Keratinocyte (primary cell): ENCODE results near the gene IL17D. TPM values are rescaled to one million over a fixed set of nuclear protein-coding genes. Genes with fewer than 3 reads are reported as not detected.

ENCODE experiments used
- DNase-seq: peaks from one replicate; pipeline ENCODE4 v3.0.0-alpha.2; 2011; ENCODE audit warnings: low read depth, missing footprints, low spot score
- FAIRE-seq: peaks from 2 replicates; lab custom pipeline; 2011; peaks lifted over from hg19 to GRCh38; lab: Jason Lieb, UNC
- H2AFZ ChIP-seq: 2 replicates; pipeline ENCODE4 v1.6.0; 2012; ENCODE audit warnings: low read length, control low read depth, inconsistent platforms; ENCODE audit not compliant: control insufficient read depth
- H3K27ac ChIP-seq: 2 replicates; pipeline ENCODE4 v1.5.1; 2011; ENCODE audit warnings: low read length; ENCODE audit not compliant: control insufficient read depth, insufficient read depth
- H3K27me3 ChIP-seq: 3 replicates; pipeline ENCODE4 v1.6.0; 2011; ENCODE audit warnings: low read length; ENCODE audit not compliant: control insufficient read depth, insufficient read depth; ENCODE audit errors: extremely low read depth
- H3K36me3 ChIP-seq, 2 experiments: 2 replicates in 1 of 2; 3 replicates in 1 of 2; pipeline ENCODE4 v1.5.1; 2011; ENCODE audit warnings: low read length in 2 of 2, mild to moderate bottlenecking in 1 of 2; ENCODE audit not compliant: control insufficient read depth in 2 of 2, insufficient read depth in 2 of 2; ENCODE audit errors: extremely low read depth in 1 of 2
- H3K4me1 ChIP-seq: 3 replicates; pipeline ENCODE4 v1.5.1; 2011; ENCODE audit warnings: low read length; ENCODE audit not compliant: control insufficient read depth, insufficient read depth; ENCODE audit errors: extremely low read depth
- H3K4me2 ChIP-seq: 3 replicates; pipeline ENCODE4 v1.6.0; 2011; ENCODE audit warnings: low read depth, low read length; ENCODE audit not compliant: control insufficient read depth, insufficient read depth; ENCODE audit errors: extremely low read depth
- H3K4me3 ChIP-seq, 3 experiments: fragments of 200-600 bp in 1 of 3; sonication (generic) in 1 of 3; 2 replicates in 2 of 3; 3 replicates in 1 of 3; pipeline ENCODE4 v1.5.1; 2011 to 2016; ENCODE audit warnings: low read length in 3 of 3, mild to moderate bottlenecking in 3 of 3, control low read depth in 2 of 3, inconsistent platforms in 1 of 3, low read depth in 1 of 3, mixed read lengths in 1 of 3, mixed run types in 1 of 3, moderate library complexity in 1 of 3; ENCODE audit not compliant: control insufficient read depth in 2 of 3, insufficient read depth in 2 of 3; ENCODE audit errors: extremely low read depth in 1 of 3
- H3K79me2 ChIP-seq: 2 replicates; pipeline ENCODE4 v1.6.0; 2012; ENCODE audit warnings: low read length; ENCODE audit not compliant: control insufficient read depth, insufficient read depth
- H3K9ac ChIP-seq: 3 replicates; pipeline ENCODE4 v1.6.0; 2011; ENCODE audit warnings: low read length; ENCODE audit not compliant: control insufficient read depth, insufficient read depth; ENCODE audit errors: extremely low read depth
- H3K9me1 ChIP-seq: 3 replicates; pipeline ENCODE4 v1.6.0; 2011; ENCODE audit warnings: low read length; ENCODE audit not compliant: control insufficient read depth, insufficient read depth; ENCODE audit errors: extremely low read depth
- H3K9me3 ChIP-seq: 2 replicates; pipeline ENCODE4 v1.5.1; 2012; ENCODE audit warnings: low read depth, low read length; ENCODE audit not compliant: control insufficient read depth
- H4K20me1 ChIP-seq: 3 replicates; pipeline ENCODE4 v1.6.0; 2011; ENCODE audit warnings: low read length; ENCODE audit not compliant: control insufficient read depth, insufficient read depth; ENCODE audit errors: extremely low read depth
- CTCF ChIP-seq, 3 experiments: IDR thresholded peaks in 1 of 3; conservative IDR thresholded peaks in 1 of 3; optimal IDR thresholded peaks in 1 of 3; 2 replicates in 2 of 3; 3 replicates in 1 of 3; pipeline versions ENCODE3 to v1.5.1; 2011; ENCODE audit warnings: low read length in 3 of 3, mild to moderate bottlenecking in 3 of 3, moderate library complexity in 2 of 3, control low read depth in 1 of 3, inconsistent platforms in 1 of 3; ENCODE audit not compliant: insufficient read depth in 2 of 3; ENCODE audit errors: extremely low read depth in 1 of 3
- EZH2 ChIP-seq: IDR thresholded peaks from one replicate; pipeline ENCODE4 v1.6.1; 2012; ENCODE audit warnings: inconsistent platforms, mild to moderate bottlenecking, low read length, moderate library complexity
- dilution Hi-C: fragments of 300-500 bp; cut with MboI; formaldehyde crosslinking; loops from one replicate; pipeline ENCODE4 v1.7.0; 2020; ENCODE audit warnings: low sequenced_read_pairs; ENCODE audit not compliant: extremely low pct_ligation_motif_present
- polyA plus RNA-seq, 5 experiments: library from polyadenylated mRNA; depleted of rRNA in 3 of 5; stranded (reverse) in 3 of 5; stranded (forward) in 1 of 5; unstranded in 1 of 5; fragments of >200 nt; gene quantifications; 1 replicate in 1 of 5; 2 replicates in 3 of 5; 3 replicates in 1 of 5; pipeline versions ENCODE4 v1.2.1 to v1.2.3, GENCODE V29; 2011 to 2012; ENCODE audit warnings: missing spikeins in 2 of 5, low read depth in 1 of 5, low replicate concordance in 1 of 5

IL17D gene
- polyA plus RNA-seq, 1 donor (not counting 4 experiments of a cell fraction or from before 2014, with no cell fraction given): 0.09 TPM

DNA sequence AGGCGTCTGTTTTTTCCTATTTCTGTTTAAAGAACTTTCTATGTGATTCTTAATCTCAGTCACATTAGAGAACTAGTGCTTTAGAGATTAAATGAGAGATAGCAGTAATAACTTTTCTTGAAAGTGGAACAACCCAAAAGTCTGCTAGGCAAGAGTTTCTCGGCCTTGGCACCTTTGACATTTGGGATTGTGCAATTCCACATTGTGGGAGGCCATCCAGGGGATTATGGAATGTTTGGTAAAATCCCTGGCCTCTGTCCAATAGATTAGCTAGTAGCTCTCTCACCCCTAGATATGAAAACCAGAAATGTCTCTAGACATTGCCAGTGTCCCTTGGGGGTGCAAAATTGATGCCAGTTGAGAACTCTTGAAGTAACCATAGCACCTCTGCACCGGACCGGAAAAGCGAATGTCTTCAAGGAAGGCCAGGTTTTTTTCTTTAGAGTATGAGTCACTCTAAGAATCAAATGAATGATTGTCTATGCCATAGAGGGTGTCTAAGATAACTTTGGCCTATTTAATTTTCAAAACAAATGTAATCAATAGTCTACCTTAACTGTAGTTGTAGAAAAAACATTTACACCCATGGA, 45.0 kb upstream of the IL17D start:
- DNase-seq (no peak), FAIRE-seq (no peak)
- H2AFZ ChIP-seq: no peak overlapping the region
- dilution Hi-C loops: no loop called here
- no peaks in the 10 kb centered on the region for H3K27me3 ChIP-seq
- H3K4me3 ChIP-seq: no peak overlapping the region
- H3K4me2 ChIP-seq: no peak overlapping the region
- no peak overlapping the region for H3K9ac ChIP-seq
- H3K9me3 ChIP-seq: no peaks in the 10 kb centered on the region
- TF ChIP-seq EZH2 (no peak), CTCF (optimal IDR thresholded peaks at IDR 0.05 in 1 of 3, IDR thresholded peaks at IDR 0.05 in 1 of 3, conservative IDR thresholded peaks at IDR 0.05 in 1 of 3; ENCODE audit: extremely low read depth in 1 of 3, insufficient read depth in 2 of 3, low read length in 3 of 3) (no peak)
- no peak overlapping the region for H3K27ac ChIP-seq
- H4K20me1 ChIP-seq: no peaks in the 10 kb centered on the region
- no peaks in the 10 kb centered on the region for H3K79me2 ChIP-seq
- H3K9me1 ChIP-seq: no peaks in the 10 kb centered on the region
- no peaks in the 10 kb centered on the region for H3K4me1 ChIP-seq
- H3K36me3 ChIP-seq: no peaks in the 10 kb centered on the region

DNA sequence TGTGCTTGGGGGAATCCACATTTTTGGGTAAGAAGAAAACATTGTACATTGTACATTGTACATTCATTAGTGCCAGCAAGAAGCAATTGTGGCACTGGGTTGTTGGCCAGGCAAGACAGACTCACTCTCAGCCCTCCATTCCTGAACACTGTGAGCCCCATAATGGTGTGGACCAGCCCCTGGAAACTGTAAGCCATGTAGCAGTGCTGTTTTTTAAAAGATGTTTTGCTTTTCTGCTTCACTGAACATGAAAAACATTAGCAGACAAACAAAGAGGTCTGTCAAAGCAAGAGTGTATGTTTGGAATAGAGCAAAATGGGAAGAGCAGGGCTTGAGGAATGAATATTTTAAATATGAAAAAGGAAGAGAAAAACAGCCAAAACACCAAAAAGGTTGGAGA, 39.1 kb upstream of the IL17D start:
- Histone ChIP-seq H3K4me2 (no peak overlapping the region), H3K4me3 (no peak overlapping the region), H2AFZ (no peak overlapping the region), H3K9ac (no peak overlapping the region), H3K79me2 (no peaks in the 10 kb centered on the region), H3K27me3 (no peaks in the 10 kb centered on the region), H3K27ac (no peak overlapping the region), H3K4me1 (no peaks in the 10 kb centered on the region), H3K9me3 (no peaks in the 10 kb centered on the region), H3K36me3 (no peaks in the 10 kb centered on the region), H3K9me1 (no peaks in the 10 kb centered on the region), H4K20me1 (no peaks in the 10 kb centered on the region)
- dilution Hi-C loops: no loop called here
- no peak for TF ChIP-seq CTCF (optimal IDR thresholded peaks at IDR 0.05 in 1 of 3, IDR thresholded peaks at IDR 0.05 in 1 of 3, conservative IDR thresholded peaks at IDR 0.05 in 1 of 3; ENCODE audit: extremely low read depth in 1 of 3, insufficient read depth in 2 of 3, low read length in 3 of 3)
- no peak for DNase-seq
- FAIRE-seq: no peak
